Testis (tissue), 3 donors: ENCODE results near the gene FYCO1. TPM values are rescaled to one million over a fixed set of nuclear protein-coding genes. Genes with fewer than 3 reads are reported as not detected.

Experiments used
- DNase-seq: peaks from one replicate; pipeline ENCODE4 v3.0.0-alpha.2; 2019
- H3K27ac ChIP-seq, 2 donors: fragments of 200-600 bp; sonication (generic); one replicate each; pipeline ENCODE4 v1.5.1; 2019
- H3K27me3 ChIP-seq: fragments of 200-600 bp; sonication (generic); one replicate; pipeline ENCODE4 v1.5.1; 2019
- H3K36me3 ChIP-seq: fragments of 200-600 bp; sonication (generic); one replicate; pipeline ENCODE4 v1.5.1; 2017; ENCODE audit warnings: low read depth; ENCODE audit errors: missing control alignments
- H3K4me1 ChIP-seq: fragments of 200-600 bp; sonication (generic); one replicate; pipeline ENCODE4 v1.5.1; 2019
- H3K4me3 ChIP-seq, 2 donors: fragments of 200-600 bp; sonication (generic); one replicate each; pipeline ENCODE4 v1.5.1; 2017 to 2019
- H3K9me3 ChIP-seq: fragments of 200-600 bp; sonication (generic); one replicate; pipeline ENCODE4 v1.5.1; 2017
- POLR2A ChIP-seq: fragments of 450-650 bp; IDR thresholded peaks from one replicate; pipeline ENCODE4 v1.6.1; 2017; ENCODE audit warnings: antibody characterized with exemption, mild to moderate bottlenecking, moderate library complexity
- WGBS, 2 donors: methylation state at CpG; one replicate each; pipeline ENCODE4 v1.1.5; 2018; 5-methylcytosine and 5-hydroxymethylcytosine counted together
- intact Hi-C: fragments of 100-400 bp; cut with DNase I; formaldehyde crosslinking; loops from one replicate; pipeline ENCODE4 v1.15.1; 2023; ENCODE audit warnings: low total_unique reads
- polyA plus RNA-seq: library from polyadenylated mRNA; stranded (reverse); fragments of 350-450 nt; fragmentation: Illumina TruSeq; extraction: RNeasy Lipid Tissue Mini Kit (QIAGEN cat#74804); gene quantifications from one replicate; pipeline ENCODE4 v1.2.3, GENCODE V29; 2014; ENCODE audit warnings: low read depth, low replicate concordance; ENCODE audit not compliant: insufficient read depth
- total RNA-seq, 2 donors: library from RNA; depleted of rRNA; stranded (reverse); fragments of >200 nt; gene quantifications; one replicate each; pipeline ENCODE4 v1.2.3, GENCODE V29; 2016
- TF ChIP-seq, protein P1 (sequence below), 3 experiments: fragments of 450-650 bp in 2 of 3; fragments of 200-600 bp in 1 of 3; sonication (generic) in 1 of 3; IDR thresholded peaks; one replicate each; pipeline ENCODE4 v1.5.1; 2016 to 2019; ENCODE audit warnings: antibody characterized with exemption in 3 of 3, mild to moderate bottlenecking in 2 of 3, moderate library complexity in 1 of 3

The FYCO1 gene
- total and polyA plus RNA-seq, 3 donors from 2014 or later: 12.8 to 24.2 (median 21.7) TPM

DNA sequence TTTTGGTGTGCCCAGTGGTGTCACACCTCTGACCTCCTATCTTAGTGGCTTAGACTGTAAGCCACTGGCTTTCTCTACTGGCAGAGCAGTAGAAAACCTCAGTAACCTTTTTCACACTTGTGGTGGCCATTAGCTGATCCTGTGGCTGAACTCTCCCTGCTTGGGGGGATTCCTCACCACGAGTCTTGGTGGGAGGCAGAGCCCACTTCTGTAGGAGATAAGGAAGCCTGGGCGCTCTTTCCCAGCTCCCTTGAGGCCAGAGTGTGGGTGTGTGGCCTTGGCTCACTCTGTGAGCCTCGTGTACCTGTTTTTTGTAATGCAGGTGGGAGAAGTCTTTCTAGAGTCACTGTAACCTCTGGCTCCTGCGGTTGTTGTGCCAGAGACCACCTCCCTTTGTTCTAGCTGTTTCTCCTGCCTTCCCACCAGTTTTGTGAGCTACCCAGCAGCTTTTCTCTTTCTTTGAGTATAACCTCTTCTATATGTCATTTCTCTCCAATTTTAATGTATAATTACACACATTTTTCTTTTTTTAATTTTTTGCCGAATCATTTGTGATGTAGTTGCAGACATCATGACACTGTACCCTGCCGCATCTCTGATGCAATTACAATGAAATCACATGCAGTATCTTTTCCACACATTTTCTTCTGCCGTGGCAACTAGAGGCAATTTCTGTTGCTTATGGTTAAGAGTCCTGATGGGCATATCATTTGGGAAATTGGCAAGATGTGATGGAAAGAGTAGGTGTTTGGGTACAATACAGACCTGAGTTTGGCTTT, 17.9 kb upstream of the FYCO1 start:
- intact Hi-C loops: no loop called here
- Histone ChIP-seq H3K4me3 (no peak overlapping the region), H3K9me3 (no peaks in the 10 kb centered on the region), H3K4me1 (no peaks in the 10 kb centered on the region), H3K27ac (no peak overlapping the region), H3K27me3 (no peaks in the 10 kb centered on the region), H3K36me3 (no peaks in the 10 kb centered on the region)
- TF ChIP-seq POLR2A: no peak
- TF ChIP-seq, protein P1, sequence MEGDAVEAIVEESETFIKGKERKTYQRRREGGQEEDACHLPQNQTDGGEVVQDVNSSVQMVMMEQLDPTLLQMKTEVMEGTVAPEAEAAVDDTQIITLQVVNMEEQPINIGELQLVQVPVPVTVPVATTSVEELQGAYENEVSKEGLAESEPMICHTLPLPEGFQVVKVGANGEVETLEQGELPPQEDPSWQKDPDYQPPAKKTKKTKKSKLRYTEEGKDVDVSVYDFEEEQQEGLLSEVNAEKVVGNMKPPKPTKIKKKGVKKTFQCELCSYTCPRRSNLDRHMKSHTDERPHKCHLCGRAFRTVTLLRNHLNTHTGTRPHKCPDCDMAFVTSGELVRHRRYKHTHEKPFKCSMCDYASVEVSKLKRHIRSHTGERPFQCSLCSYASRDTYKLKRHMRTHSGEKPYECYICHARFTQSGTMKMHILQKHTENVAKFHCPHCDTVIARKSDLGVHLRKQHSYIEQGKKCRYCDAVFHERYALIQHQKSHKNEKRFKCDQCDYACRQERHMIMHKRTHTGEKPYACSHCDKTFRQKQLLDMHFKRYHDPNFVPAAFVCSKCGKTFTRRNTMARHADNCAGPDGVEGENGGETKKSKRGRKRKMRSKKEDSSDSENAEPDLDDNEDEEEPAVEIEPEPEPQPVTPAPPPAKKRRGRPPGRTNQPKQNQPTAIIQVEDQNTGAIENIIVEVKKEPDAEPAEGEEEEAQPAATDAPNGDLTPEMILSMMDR (IDR thresholded peaks at IDR 0.05): no peak
- WGBS, 2 donors: 74 to 76% methylated on average over 7 of the region's 7 CpGs
- DNase-seq: no peak

DNA sequence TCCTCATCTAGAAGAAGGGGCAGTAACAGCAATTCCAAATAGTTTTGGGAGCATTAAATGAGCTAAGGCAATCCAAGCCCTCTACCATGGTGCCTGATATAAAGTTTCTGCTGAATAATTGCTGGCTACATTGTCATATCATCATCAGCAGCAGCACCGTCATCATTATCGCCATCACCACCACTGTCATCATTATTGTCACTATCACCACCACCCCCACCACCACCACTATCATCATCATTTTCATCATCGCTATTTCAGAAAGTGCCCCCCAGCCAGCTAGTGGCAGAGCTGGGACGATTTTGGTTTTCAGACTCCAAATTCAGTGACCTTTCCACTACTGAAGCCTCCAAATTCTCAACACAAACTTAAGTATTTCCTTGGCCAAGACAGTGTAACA, 16.6 kb upstream of the FYCO1 start:
- Histone ChIP-seq H3K4me1 (no peaks in the 10 kb centered on the region), H3K9me3 (no peaks in the 10 kb centered on the region), H3K27me3 (no peaks in the 10 kb centered on the region), H3K4me3 (no peak overlapping the region), H3K27ac (no peak overlapping the region), H3K36me3 (no peaks in the 10 kb centered on the region)
- no peak for DNase-seq
- TF ChIP-seq POLR2A: no peak
- TF ChIP-seq, protein P1 (IDR thresholded peaks at IDR 0.05): no peak
- 76 to 83% methylated on average over 4 of the region's 4 CpGs for WGBS, 2 donors
- intact Hi-C loops: no loop called here

DNA sequence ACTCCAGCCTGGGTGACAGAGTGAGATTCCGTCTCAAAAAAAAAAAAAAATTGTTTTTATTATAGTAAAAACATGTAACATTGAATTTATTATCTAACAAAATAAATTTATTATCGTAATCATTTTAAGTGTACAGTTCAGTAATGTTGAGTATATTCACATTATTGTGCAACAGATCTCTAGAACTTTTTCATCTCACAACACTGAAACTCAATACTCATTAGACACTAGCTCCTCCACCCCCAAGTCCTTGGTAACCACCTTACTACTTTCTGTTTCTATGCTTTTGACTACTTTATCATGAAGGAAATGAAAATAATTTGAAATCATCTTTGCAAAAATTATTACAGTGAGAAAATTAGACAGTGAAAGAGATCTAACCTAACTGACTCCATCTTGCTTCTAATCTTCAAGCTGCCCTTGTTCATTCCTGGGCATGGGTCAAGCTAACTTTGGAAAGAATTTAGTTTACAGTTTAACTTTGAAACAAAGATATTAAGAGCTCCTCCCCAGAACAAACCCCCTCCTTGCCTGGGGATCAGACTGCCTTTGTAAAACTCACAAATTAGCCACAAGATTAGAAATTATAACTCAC, 15.0 kb upstream of the FYCO1 start:
- TF ChIP-seq POLR2A: no peak
- TF ChIP-seq, protein P1 (IDR thresholded peaks at IDR 0.05): no peak
- DNase-seq: no peak
- no peaks in the 10 kb centered on the region for H3K9me3 ChIP-seq
- H3K4me1 ChIP-seq: no peaks in the 10 kb centered on the region
- 92 to 93% methylated on average over 2 of the region's 2 CpGs for WGBS, 2 donors
- no peaks in the 10 kb centered on the region for H3K36me3 ChIP-seq
- intact Hi-C loops: no loop called here
- H3K4me3 ChIP-seq: no peak overlapping the region
- H3K27ac ChIP-seq: no peak overlapping the region
- no peaks in the 10 kb centered on the region for H3K27me3 ChIP-seq

DNA sequence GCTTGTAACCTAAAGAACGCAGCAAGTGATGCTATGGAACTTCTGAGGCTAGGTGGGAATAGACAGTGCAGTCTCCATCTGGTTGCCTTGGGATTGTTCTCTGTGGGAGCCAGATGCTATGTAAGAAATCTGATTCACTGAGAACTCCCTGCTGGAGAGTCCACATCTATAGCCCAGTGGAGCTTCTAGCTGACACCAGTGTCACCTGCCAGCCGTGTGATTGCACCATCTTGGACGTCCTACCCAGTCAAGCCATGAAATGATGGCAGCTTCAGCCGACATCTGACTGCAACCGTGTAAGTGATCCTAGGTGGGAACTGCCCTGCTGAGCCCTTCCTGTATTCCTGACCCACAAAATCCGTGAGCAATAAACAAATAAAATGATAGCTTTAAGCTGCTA, 12.4 kb upstream of the FYCO1 start:
- Histone ChIP-seq H3K36me3 (no peaks in the 10 kb centered on the region), H3K4me1 (no peaks in the 10 kb centered on the region), H3K9me3 (no peaks in the 10 kb centered on the region), H3K27ac (no peak overlapping the region), H3K27me3 (no peaks in the 10 kb centered on the region), H3K4me3 (no peak overlapping the region)
- no peak for DNase-seq
- TF ChIP-seq POLR2A: no peak
- TF ChIP-seq, protein P1 (IDR thresholded peaks at IDR 0.05): no peak
- intact Hi-C loops: no loop called here
- 75 to 85% methylated on average over 6 of the region's 6 CpGs for WGBS, 2 donors

DNA sequence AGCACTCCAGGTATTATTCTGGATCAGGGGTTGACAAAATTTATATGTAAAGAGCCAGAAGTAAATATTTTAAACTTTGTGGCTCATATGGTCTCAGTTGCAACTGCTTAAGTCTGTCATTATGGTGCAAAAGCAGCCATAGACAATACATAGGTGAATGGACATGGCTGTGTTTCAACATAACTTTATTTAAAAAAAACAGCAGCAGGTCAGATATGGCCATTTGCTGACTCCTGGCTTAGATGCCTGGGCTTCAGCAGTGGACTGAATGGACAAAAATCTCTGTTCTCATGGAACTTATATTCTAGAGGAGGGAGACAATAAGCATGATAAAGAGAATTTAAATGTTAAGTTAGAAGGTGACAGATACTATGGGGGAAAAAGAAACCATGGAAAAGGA, 11.7 kb upstream of the FYCO1 start:
- no peaks in the 10 kb centered on the region for H3K36me3 ChIP-seq
- H3K27me3 ChIP-seq: no peaks in the 10 kb centered on the region
- DNase-seq: no peak
- intact Hi-C loops: no loop called here
- no peak overlapping the region for H3K27ac ChIP-seq
- H3K4me3 ChIP-seq: no peak overlapping the region
- no peak for TF ChIP-seq POLR2A
- TF ChIP-seq, protein P1 (IDR thresholded peaks at IDR 0.05): no peak
- no peaks in the 10 kb centered on the region for H3K4me1 ChIP-seq
- no peaks in the 10 kb centered on the region for H3K9me3 ChIP-seq
